ENCODE measurements around the gene MRAS.

Gene MRAS

DNA sequence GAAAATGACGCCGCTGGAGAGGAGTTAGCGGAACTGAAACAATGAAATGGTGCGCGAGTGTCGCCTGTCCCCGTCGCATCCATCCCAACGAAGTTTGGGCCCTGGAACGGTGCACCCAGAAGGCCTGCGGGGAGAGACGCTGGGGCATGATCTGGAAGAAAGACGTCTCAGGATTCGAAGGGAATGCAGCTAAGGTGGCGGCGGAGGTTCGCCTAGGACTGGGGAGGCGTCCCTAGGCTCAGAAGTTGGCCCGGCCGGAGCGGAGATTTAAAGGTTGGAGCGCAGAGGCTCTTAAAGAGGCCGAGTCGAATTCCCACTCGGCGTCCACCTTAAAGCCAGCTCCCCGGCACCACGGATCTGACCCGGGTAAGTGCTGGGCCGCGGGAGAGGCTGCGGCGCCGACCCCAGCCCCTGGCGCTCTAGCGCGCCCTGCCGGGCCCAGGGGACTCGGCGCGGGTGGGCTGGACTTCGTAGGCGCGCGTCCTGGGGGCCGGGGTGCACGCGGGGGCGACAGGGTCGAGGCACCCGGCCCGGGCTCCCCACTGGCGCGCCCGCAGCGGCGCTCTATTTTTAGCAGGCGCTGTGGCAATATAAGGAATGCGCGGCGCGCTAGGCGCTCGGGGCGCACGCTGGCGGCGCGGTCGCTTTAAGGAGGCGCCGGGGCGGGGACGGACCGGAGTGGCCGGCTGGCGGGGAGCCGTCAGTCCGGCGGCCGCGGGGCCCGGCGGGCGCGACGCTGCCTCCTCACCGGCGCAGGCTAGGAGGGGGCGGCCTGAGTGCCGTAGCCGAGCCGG lies at the start of gene MRAS:
MRAS (plus strand) TSS at position 620 of the 794 bp plus-strand sequence. CDS start 24,305 bp downstream, outside the sequence.
- peak within 1 kb of the TSS; percentile 80 for H3K4me3 ChIP-seq (ENCODE audit: low read length)
- DNase-seq (ENCODE audit: low read depth): peak; percentile 83
- TF ChIP-seq, protein P1, sequence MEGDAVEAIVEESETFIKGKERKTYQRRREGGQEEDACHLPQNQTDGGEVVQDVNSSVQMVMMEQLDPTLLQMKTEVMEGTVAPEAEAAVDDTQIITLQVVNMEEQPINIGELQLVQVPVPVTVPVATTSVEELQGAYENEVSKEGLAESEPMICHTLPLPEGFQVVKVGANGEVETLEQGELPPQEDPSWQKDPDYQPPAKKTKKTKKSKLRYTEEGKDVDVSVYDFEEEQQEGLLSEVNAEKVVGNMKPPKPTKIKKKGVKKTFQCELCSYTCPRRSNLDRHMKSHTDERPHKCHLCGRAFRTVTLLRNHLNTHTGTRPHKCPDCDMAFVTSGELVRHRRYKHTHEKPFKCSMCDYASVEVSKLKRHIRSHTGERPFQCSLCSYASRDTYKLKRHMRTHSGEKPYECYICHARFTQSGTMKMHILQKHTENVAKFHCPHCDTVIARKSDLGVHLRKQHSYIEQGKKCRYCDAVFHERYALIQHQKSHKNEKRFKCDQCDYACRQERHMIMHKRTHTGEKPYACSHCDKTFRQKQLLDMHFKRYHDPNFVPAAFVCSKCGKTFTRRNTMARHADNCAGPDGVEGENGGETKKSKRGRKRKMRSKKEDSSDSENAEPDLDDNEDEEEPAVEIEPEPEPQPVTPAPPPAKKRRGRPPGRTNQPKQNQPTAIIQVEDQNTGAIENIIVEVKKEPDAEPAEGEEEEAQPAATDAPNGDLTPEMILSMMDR (conservative IDR thresholded peaks at IDR 0.05; ENCODE audit: low read length): peak; percentile 23

DNA sequence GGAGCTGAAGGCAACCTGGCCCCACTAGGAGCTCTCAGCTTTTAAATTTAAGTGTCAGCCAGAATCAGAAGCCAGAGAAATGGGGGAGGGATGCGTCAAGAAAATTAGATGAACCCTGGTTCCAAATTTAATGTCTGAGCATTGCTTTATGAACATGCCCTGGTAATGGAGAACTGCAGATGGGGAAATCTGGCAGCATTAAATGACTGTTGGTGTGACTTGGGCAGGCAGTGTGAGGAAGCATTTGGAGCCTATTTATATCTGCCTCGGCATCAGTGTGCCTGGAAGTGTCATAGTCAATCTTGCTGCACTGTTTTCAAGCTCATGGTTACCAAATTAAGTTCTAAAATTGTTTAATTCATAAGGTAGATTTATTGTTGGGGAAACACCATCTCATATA lies 47.7 kb upstream of the MRAS start:
- DNase-seq (ENCODE audit: low read depth): no peak
- H3K4me3 ChIP-seq (ENCODE audit: low read length): no peak overlapping the region
- TF ChIP-seq, protein P1 (conservative IDR thresholded peaks at IDR 0.05; ENCODE audit: low read length): no peak

DNA sequence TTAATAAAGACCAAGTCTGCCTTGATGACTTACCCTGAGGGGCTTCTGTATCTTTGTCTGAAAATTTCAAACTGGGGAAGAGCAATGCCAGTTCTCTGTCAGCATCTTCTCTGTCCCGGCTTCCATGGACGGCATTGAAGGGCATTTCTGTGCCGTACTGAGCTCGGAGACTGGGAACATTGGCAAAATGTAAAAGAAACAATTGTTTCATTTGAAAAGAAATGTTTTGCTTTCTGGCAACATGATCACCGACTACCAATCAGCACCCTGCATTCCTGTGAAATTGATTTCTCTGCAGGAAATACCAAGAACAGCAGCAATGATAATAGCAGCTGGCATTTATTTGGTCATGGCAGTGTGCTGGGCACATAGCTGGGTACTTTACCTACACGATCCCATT lies 44.9 kb upstream of the MRAS start:
- TF ChIP-seq, protein P1 (conservative IDR thresholded peaks at IDR 0.05; ENCODE audit: low read length): no peak
- DNase-seq (ENCODE audit: low read depth): no peak
- no peak overlapping the region for H3K4me3 ChIP-seq (ENCODE audit: low read length)

DNA sequence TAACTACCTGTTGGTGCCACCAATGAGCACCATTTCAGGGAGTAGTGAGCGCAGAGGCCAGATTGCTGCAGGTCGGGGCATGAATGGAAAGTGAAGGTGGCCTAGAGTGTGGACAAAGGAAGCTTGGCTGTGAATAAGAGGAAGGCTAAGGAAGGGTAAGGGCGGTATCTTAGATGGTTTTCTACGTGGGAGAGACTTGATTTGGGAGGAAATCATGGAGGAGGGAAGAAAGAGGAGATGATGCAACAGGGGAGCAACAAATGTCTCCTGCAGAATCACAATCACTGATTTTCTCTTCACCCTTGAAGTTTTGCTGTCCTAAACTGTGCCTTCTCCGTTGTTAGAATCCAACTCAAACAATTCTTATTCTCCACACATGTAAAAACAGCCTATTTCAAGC lies 40.5 kb upstream of the MRAS start:
- no peak for DNase-seq (ENCODE audit: low read depth)
- H3K4me3 ChIP-seq (ENCODE audit: low read length): no peak overlapping the region
- TF ChIP-seq, protein P1 (conservative IDR thresholded peaks at IDR 0.05; ENCODE audit: low read length): no peak

DNA sequence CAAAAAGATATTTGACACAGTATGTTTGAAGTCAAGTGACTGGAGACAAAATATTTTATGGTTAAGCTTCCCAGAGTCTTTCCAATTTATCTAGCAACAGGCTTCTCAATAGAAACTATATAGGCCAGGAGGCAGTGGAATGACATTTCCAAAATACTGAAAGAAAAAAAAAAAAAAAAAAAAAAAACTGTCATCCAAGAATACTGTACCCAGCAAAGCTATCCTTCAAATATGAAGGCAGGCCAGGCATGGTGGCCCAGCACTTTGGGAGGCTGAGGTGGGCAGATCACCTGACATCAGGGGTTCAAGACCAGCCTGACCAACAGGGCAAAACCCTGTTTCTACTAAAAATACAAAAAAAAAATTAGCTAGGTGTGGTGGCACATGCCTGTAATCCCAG lies 39.6 kb upstream of the MRAS start:
- no peak for DNase-seq (ENCODE audit: low read depth)
- TF ChIP-seq, protein P1 (conservative IDR thresholded peaks at IDR 0.05; ENCODE audit: low read length): no peak
- H3K4me3 ChIP-seq (ENCODE audit: low read length): no peak overlapping the region

DNA sequence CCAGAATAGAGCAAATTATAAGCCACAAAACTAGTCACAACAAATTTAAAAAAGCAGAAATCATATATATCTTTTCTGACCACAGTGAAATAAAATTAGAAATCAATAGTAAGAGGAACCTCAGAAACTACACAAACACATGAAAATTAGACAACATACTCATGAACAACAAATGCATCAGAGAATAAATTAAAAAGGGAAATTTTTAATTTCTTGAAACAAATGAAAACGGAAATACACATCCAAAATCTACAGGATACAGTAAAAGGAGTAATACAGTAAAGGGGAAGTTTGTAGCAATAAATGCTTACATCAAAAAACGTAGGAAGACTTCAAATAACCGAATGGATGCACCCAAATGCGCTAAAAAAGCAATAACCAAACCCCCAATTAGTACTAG lies 37.9 kb upstream of the MRAS start:
- DNase-seq (ENCODE audit: low read depth): no peak
- H3K4me3 ChIP-seq (ENCODE audit: low read length): no peak overlapping the region
- TF ChIP-seq, protein P1 (conservative IDR thresholded peaks at IDR 0.05; ENCODE audit: low read length): no peak

DNA sequence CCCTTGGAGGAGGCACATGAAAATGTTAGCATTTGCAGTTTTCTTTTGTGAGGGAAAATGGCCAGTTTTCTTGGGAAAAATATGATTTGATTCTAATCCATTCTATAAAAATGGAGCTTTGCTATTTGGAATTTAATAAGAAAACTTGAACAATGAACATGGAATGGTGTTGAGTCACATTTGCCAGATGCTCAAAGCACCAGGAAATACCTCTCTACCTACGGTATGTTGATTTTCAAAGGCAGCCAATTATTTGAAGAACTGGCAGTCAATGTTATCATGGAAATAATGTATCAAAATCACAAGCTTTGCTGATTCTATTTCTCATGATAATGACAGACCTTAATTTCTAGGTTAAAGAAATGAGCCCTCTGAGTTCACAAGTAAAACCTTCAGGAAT lies 33.6 kb upstream of the MRAS start:
- TF ChIP-seq, protein P1 (conservative IDR thresholded peaks at IDR 0.05; ENCODE audit: low read length): no peak
- peak; percentile 31 for DNase-seq (ENCODE audit: low read depth)
- no peak overlapping the region for H3K4me3 ChIP-seq (ENCODE audit: low read length)
